Hematopoietic multipotent progenitor cell treated with erythropoietin and hydrocortisone succinate and interleukin-3 and kit ligand, for 8 days (in vitro differentiated cells): ENCODE results near the gene STPG4.
A peak's percentile ranks its signal among the peaks of the same experiment; 100 is the strongest.
"Not testable (repeated sequence)": the region's sequence is repeated elsewhere in the genome, so short reads cannot be mapped to it uniquely, and the experiment has no call there.

Experiments
- DNase-seq: peaks from one replicate; pipeline ENCODE4 v3.0.0-alpha.2; 2015

STPG4 gene, protein sequence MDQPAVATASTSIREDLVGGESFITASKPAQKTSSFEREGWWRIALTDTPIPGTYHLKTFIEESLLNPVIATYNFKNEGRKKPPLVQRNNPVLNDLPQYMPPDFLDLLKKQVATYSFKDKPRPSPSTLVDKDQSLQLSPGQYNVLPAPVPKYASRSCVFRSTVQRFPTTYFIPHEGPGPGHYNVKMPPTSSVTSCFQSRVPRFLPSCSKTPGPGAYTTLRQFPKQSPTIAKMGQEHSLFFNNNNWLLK

GRCh38 chr2:47155091-47155876 lies at the start of gene STPG4:
Gene STPG4, minus strand, starts transcription at chr2:47155308. Its CDS starts 57 bp downstream, at chr2:47155251.
- no peak for DNase-seq

GRCh38 chr2:47204691-47205090 lies 49.6 kb upstream of the STPG4 start:
- no peak for DNase-seq

GRCh38 chr2:47203995-47204394 lies 48.9 kb upstream of the STPG4 start:
- DNase-seq = no peak

DNA sequence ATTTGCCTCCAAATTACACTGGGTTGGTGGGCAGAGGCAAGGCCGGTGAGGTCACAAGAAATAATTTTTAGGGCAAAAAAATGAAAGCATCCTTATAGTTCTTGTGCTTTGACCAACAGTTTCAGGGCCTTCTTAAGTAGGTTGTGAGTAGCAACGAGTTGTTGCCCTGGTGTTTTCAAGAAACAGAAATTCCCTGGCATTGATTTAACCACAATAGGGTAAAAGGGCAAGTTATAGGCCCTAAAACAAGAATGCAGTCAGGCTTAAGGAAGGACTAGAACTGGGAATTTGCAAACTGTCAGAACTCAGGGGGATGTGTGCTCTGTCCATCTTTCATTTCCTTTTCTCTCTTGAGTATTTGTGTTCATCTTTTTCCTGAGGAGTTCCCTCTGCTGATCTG lies 46.1 kb upstream of the STPG4 start:
- DNase-seq = no peak

DNA sequence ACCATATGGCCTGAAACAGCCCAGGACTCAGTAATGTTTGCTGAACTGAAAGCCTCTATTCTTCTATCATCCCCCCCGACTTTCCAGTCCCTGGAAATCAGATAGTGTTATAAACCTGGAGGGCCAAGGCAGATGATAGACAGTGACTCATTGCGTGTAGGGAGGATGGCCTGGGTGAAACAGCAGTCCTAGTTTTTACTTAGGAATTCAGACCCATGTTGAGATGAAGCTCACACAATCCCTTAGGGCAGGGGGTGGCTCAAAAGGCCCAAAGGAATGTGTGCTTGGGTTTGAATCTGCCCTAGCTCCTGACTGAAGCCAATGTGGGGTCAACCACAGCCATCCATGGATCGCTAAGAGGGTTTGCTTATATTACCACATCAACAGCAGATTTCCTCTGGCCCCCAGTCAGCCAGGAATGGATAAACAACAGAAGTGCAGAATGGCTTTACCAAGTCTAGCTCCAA lies 43.9 kb upstream of the STPG4 start:
- no peak for DNase-seq

- no peak for DNase-seq
Observed at GRCh38 chr2:47196499-47196898, 41.4 kb upstream of the STPG4 start.

GRCh38 chr2:47196046-47196445 lies 40.9 kb upstream of the STPG4 start:
- no peak for DNase-seq

DNA sequence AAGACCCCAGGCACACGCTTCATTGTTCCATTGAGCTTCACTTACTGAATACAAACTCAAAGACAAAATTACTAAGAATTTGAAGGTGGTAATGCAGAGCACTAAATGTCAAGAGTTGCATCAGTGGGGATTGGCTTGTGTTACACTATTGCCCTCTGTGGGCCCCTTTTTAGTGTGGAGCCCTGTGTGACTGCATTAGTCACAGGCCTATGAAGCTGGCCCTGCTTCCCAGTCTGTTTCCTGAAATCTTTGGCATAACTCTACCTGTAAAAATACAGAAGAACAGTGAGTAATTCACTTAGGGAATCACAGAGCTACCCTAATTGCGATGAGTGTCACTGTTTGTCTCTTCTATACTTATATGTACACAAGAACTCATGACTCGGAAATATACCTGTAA lies 40.0 kb upstream of the STPG4 start:
- no peak for DNase-seq

GRCh38 chr2:47194410-47194809 lies 39.3 kb upstream of the STPG4 start:
- DNase-seq = no peak

- no peak for DNase-seq
Observed at GRCh38 chr2:47193607-47194006, 38.5 kb upstream of the STPG4 start.

DNA sequence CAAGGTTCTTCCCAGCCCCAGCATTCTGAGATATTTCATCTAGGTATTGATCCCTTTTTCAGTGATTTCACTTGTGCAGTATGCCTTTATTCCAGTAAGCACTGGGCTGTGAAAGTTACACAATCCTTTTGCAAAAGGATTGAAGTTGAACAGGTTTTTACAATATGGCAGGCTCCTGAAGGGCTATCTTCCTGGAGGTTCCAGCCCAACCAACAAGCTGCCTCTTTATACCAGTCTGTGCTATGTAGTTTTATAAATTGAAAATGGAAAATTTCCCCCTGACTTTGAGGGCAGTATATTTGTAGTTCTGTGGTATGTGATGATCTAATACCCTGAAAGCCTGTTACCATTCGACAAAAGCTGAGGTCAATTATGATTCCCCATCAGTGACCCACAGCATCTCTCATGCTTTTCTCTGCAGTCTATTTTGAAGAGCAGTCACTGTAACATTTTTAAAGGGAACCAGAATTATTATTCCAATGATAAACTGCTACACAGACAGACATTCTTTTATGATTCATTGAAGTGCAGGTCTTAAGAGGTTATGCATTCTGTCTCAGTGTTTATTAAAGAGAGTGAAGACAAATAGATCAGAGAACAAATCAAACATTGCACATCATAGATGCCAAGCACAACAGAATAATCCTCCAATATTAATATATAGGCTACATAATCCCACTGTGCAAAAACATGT lies 35.2 kb upstream of the STPG4 start:
- no peak for DNase-seq

- DNase-seq = no peak
Observed at GRCh38 chr2:47189635-47190034, 34.5 kb upstream of the STPG4 start.

- no peak for DNase-seq
Observed at GRCh38 chr2:47187069-47187468, 32.0 kb upstream of the STPG4 start.

GRCh38 chr2:47186351-47186750 lies 31.2 kb upstream of the STPG4 start:
- DNase-seq = no peak

GRCh38 chr2:47185098-47185497 lies 30.0 kb upstream of the STPG4 start:
- DNase-seq = not testable (repeated sequence)

GRCh38 chr2:47181176-47181575 lies 26.1 kb upstream of the STPG4 start:
- no peak for DNase-seq

DNA sequence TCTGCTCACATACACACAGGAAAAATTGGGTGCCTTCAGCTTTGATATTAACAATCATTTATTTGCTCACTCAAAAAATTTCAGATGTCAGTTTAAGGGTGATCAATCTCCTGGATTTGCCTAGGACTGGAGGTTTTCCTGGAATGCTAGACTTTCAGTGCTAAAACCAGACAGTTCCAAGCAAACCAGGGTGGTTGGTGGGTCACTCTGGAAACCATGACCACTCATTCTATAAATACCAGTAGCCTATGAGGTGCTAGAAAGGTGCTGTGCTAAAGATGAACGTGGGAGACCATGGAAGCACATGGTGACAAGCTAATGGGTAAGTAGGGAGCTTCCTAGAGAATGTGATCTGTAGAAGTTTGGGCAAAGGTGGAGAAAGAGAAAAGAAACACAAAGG lies 25.4 kb upstream of the STPG4 start:
- DNase-seq = no peak

- DNase-seq = no peak
Observed at GRCh38 chr2:47179388-47179787, 24.3 kb upstream of the STPG4 start.

- DNase-seq = no peak
Observed at GRCh38 chr2:47178341-47178740, 23.2 kb upstream of the STPG4 start.

GRCh38 chr2:47177043-47177565 lies 22.0 kb upstream of the STPG4 start:
- no peak for DNase-seq

DNA sequence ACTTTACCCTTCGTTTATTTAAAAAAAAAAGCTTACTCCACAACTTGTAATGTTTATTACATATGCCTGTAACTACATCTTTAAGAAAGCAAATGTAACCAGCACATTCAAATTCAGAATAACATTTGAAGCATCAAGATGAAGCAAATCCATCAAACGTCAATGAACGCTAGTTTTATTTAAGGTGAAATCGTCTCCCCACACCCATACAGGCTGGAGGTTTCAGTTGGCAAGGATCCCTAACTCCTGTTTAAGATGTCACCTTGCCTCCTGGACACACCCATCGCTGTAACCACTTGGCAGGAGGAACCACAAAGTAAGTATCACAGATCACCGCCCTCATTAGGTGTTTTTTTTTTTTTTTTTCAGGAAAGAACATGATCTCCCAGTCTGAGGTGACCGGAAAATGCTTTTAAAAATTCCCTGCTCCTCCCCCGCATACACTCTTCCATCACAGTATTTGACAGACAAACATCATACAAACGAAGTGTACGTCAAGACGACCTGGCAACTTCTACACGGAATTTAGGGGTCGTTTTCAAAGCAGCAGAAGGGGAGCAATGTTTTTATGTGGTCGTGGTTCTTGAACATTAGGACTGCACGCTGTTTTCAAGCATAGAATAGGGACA lies 19.7 kb upstream of the STPG4 start:
- DNase-seq = peak; percentile 79

- no peak for DNase-seq
Observed at GRCh38 chr2:47173986-47174732, 19.1 kb upstream of the STPG4 start.
